HepG2 (cell line): ENCODE data around the gene SCT. TPM values are rescaled to one million over a fixed set of nuclear protein-coding genes. Genes with fewer than 3 reads are reported as not detected.
A peak's percentile ranks its signal among the peaks of the same experiment; 100 is the strongest.

ENCODE experiments used
- ARHGAP35 ChIP-seq: sonication (generic); formaldehyde crosslinking; IDR thresholded peaks from 2 replicates; pipeline ENCODE4 v1.9.0; 2022; ENCODE audit warnings: mild to moderate bottlenecking, inconsistent platforms, moderate library complexity, missing genetic modification reagents, borderline replicate concordance
- ATF7-NPFF ChIP-seq: sonication (generic); formaldehyde crosslinking; IDR thresholded peaks from 2 replicates; pipeline ENCODE4 v1.8.1; 2023; ENCODE audit warnings: mild to moderate bottlenecking, low read depth, missing genetic modification reagents, moderate library complexity
- EED ChIP-seq: sonication (generic); formaldehyde crosslinking; IDR thresholded peaks from 2 replicates; pipeline ENCODE4 v1.5.0; 2020; ENCODE audit warnings: mild to moderate bottlenecking, missing genetic modification reagents
- HIVEP1 ChIP-seq: sonication (generic); formaldehyde crosslinking; IDR thresholded peaks from 2 replicates; pipeline ENCODE4 v1.4.0; 2020; ENCODE audit warnings: mild to moderate bottlenecking, missing genetic modification reagents
- IKZF1 ChIP-seq: fragments of 450-650 bp; IDR thresholded peaks from 2 replicates; pipeline ENCODE4 v1.7.1; 2016
- KLF9 ChIP-seq: IDR thresholded peaks from 2 replicates; pipeline ENCODE4 v1.6.1; 2016; ENCODE audit warnings: low read depth
- NFE2L2 ChIP-seq: fragments of 150-350 bp; IDR thresholded peaks from 2 replicates; pipeline ENCODE4 v1.6.1; 2014; ENCODE audit warnings: low read length
- NR1H2 ChIP-seq: sonication (generic); formaldehyde crosslinking; IDR thresholded peaks from 2 replicates; pipeline ENCODE4 v1.8.1; 2022; ENCODE audit warnings: low read depth, missing genetic modification reagents, borderline replicate concordance
- PCBP1 ChIP-seq: fragments of 200-400 bp; formaldehyde crosslinking; IDR thresholded peaks from 2 replicates; pipeline ENCODE4 v1.6.1; 2017; ENCODE audit warnings: mild to moderate bottlenecking, low read depth, low read length, borderline replicate concordance
- YEATS2 ChIP-seq: sonication (generic); formaldehyde crosslinking; IDR thresholded peaks from 2 replicates; pipeline ENCODE4 v1.4.0; 2020; ENCODE audit warnings: missing genetic modification reagents, borderline replicate concordance
- ZBTB4 ChIP-seq: sonication (generic); formaldehyde crosslinking; IDR thresholded peaks from 2 replicates; pipeline ENCODE4 v1.4.0; 2020; ENCODE audit warnings: missing genetic modification reagents, mild to moderate bottlenecking, borderline replicate concordance
- ZNF33B ChIP-seq: sonication (generic); formaldehyde crosslinking; IDR thresholded peaks from 2 replicates; pipeline ENCODE4 v1.5.1; 2020; ENCODE audit warnings: mild to moderate bottlenecking, missing genetic modification reagents
- ZNF615 ChIP-seq: sonication (generic); formaldehyde crosslinking; IDR thresholded peaks from 2 replicates; pipeline ENCODE4 v1.5.0; 2020; ENCODE audit warnings: mild to moderate bottlenecking, missing genetic modification reagents, borderline replicate concordance
- ZNF703 ChIP-seq: sonication (generic); formaldehyde crosslinking; IDR thresholded peaks from 2 replicates; pipeline ENCODE4 v1.5.1; 2020; ENCODE audit warnings: missing genetic modification reagents, mild to moderate bottlenecking, moderate library complexity, borderline replicate concordance
- polyA plus RNA-seq, 8 experiments: library from polyadenylated mRNA; depleted of rRNA in 3 of 8; stranded (reverse) in 7 of 8; unstranded in 1 of 8; fragments of >200 nt; fragmentation: Illumina TruSeq in 4 of 8; extraction: Trizol in 4 of 8; gene quantifications; 2 replicates each; pipeline versions ENCODE4 v1.2.1 to v1.2.3, GENCODE V29; 2011 to 2016; ENCODE audit warnings: low read depth in 4 of 8, missing spikeins in 1 of 8, mixed read lengths in 1 of 8; ENCODE audit not compliant: insufficient read depth in 1 of 8
- total RNA-seq, 5 experiments: library from RNA; depleted of rRNA; stranded (reverse); fragments of >200 nt; fragmentation: Illumina TruSeq; extraction: Trizol; gene quantifications; 2 replicates each; pipeline ENCODE4 v1.2.3, GENCODE V29; 2016; ENCODE audit warnings: low read depth in 1 of 5
- TF ChIP-seq, protein P1 (sequence below): sonication (generic); formaldehyde crosslinking; IDR thresholded peaks from 2 replicates; pipeline ENCODE4 v1.4.0; 2020; ENCODE audit warnings: missing genetic modification reagents, borderline replicate concordance
- TF ChIP-seq, protein P2 (sequence below): IDR thresholded peaks from 2 replicates; pipeline ENCODE4 v1.6.1; 2018; ENCODE audit warnings: missing genetic modification reagents, mild to moderate bottlenecking, missing compliant biosample characterization
- TF ChIP-seq, protein P3 (sequence below): sonication (generic); formaldehyde crosslinking; IDR thresholded peaks from 2 replicates; pipeline ENCODE4 v1.4.0; 2020; ENCODE audit warnings: low read depth, missing genetic modification reagents

Gene SCT
- total and polyA plus RNA-seq, 2 of the 13 experiments (the other 11 are each of a cell fraction or from before 2014, with no cell fraction given): not detected

GRCh38 chr11:587546-587945 is 39.4 kb downstream of the SCT start (continued):
- TF ChIP-seq, protein P1, sequence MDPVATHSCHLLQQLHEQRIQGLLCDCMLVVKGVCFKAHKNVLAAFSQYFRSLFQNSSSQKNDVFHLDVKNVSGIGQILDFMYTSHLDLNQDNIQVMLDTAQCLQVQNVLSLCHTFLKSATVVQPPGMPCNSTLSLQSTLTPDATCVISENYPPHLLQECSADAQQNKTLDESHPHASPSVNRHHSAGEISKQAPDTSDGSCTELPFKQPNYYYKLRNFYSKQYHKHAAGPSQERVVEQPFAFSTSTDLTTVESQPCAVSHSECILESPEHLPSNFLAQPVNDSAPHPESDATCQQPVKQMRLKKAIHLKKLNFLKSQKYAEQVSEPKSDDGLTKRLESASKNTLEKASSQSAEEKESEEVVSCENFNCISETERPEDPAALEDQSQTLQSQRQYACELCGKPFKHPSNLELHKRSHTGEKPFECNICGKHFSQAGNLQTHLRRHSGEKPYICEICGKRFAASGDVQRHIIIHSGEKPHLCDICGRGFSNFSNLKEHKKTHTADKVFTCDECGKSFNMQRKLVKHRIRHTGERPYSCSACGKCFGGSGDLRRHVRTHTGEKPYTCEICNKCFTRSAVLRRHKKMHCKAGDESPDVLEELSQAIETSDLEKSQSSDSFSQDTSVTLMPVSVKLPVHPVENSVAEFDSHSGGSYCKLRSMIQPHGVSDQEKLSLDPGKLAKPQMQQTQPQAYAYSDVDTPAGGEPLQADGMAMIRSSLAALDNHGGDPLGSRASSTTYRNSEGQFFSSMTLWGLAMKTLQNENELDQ: no peak
- no peak for TF ChIP-seq ZNF703 (CRISPR knock-in tag)
- no peak for TF ChIP-seq IKZF1
- TF ChIP-seq, protein P2, sequence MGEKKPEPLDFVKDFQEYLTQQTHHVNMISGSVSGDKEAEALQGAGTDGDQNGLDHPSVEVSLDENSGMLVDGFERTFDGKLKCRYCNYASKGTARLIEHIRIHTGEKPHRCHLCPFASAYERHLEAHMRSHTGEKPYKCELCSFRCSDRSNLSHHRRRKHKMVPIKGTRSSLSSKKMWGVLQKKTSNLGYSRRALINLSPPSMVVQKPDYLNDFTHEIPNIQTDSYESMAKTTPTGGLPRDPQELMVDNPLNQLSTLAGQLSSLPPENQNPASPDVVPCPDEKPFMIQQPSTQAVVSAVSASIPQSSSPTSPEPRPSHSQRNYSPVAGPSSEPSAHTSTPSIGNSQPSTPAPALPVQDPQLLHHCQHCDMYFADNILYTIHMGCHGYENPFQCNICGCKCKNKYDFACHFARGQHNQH (CRISPR knock-in tag): no peak
- TF ChIP-seq EED (CRISPR knock-in tag): no peak
- TF ChIP-seq, protein P3, sequence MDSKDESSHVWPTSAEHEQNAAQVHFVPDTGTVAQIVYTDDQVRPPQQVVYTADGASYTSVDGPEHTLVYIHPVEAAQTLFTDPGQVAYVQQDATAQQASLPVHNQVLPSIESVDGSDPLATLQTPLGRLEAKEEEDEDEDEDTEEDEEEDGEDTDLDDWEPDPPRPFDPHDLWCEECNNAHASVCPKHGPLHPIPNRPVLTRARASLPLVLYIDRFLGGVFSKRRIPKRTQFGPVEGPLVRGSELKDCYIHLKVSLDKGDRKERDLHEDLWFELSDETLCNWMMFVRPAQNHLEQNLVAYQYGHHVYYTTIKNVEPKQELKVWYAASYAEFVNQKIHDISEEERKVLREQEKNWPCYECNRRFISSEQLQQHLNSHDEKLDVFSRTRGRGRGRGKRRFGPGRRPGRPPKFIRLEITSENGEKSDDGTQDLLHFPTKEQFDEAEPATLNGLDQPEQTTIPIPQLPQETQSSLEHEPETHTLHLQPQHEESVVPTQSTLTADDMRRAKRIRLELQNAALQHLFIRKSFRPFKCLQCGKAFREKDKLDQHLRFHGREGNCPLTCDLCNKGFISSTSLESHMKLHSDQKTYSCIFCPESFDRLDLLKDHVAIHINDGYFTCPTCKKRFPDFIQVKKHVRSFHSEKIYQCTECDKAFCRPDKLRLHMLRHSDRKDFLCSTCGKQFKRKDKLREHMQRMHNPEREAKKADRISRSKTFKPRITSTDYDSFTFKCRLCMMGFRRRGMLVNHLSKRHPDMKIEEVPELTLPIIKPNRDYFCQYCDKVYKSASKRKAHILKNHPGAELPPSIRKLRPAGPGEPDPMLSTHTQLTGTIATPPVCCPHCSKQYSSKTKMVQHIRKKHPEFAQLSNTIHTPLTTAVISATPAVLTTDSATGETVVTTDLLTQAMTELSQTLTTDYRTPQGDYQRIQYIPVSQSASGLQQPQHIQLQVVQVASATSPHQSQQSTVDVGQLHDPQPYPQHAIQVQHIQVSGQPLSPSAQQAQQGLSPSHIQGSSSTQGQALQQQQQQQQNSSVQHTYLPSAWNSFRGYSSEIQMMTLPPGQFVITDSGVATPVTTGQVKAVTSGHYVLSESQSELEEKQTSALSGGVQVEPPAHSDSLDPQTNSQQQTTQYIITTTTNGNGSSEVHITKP (CRISPR knock-in tag): no peak
- TF ChIP-seq YEATS2 (CRISPR knock-in tag): no peak
- no peak for TF ChIP-seq PCBP1
- TF ChIP-seq ARHGAP35 (CRISPR knock-in tag): no peak
- no peak for TF ChIP-seq NFE2L2
- TF ChIP-seq HIVEP1 (CRISPR knock-in tag): no peak
- TF ChIP-seq NR1H2 (CRISPR knock-in tag): no peak
- no peak for TF ChIP-seq KLF9 (CRISPR knock-in tag)
- no peak for TF ChIP-seq ZNF615
- no peak for TF ChIP-seq ZBTB4
- TF ChIP-seq ZNF33B (CRISPR knock-in tag): no peak
- peak; percentile 14; the same call in 1 of the 2 replicates for TF ChIP-seq ATF7-NPFF (CRISPR knock-in tag)
